ENCODE data around the gene RNF217. TPM values are rescaled to one million over a fixed set of nuclear protein-coding genes. Genes with fewer than 3 reads are reported as not detected.
"Not testable (repeated sequence)": the region's sequence is repeated elsewhere in the genome, so short reads cannot be mapped to it uniquely, and the experiment has no call there.

RNF217 gene
- total RNA-seq, 1 experiment from 2014 or later, result 4.4 TPM

- no peak for DNase-seq (ENCODE audit: low spot score)
These were observed 1.2 kb downstream of the RNF217 start for GRCh38 chr6:124963416-124963785.

DNA sequence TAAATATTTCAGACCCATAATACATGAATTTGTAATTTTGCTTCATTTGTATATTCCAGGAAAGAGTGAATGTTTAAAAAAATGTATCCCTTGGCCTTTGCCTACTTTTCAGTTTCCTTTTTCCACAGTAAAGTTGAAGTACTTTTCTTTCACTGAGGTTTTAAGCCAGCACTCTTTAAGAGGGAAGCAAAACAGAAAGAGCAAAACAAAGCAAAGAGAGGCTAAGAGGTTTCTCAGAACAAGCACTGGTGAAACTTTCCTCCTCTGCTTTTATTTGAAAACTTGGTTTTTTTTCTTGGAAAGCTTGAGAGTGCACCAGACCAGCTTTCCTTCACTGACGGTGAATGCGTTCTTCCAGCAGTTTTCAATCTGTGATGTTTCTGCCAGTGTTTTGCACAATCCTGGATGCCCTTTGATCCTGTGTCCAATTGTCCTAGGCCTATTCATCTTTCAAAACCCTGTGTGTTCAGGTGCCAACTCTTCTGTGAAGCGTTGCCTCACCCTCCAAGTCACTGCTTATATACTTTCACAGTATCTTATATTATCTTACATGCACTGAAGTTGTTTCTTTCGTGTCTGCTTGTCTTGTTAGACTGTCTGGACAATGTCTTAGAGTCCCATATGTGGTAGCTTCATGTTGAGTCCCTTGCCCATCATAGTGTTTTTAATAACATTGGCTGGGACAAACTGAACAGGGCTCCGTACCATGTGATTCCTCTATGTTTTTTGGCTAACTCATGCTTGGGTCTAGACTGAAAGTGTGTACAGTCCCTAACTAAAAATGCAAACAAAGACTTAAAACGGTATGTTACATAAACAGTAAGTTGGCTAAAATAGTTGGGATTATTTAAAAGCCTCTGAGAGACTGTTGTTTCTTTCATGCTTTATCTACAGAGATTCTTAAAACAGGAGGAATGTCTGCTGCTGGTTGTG, 1.9 kb downstream of the RNF217 start:
- no peak for DNase-seq (ENCODE audit: low spot score)

GRCh38 chr6:124964764-124965105, 2.5 kb downstream of the RNF217 start:
- no peak for DNase-seq (ENCODE audit: low spot score)

DNA sequence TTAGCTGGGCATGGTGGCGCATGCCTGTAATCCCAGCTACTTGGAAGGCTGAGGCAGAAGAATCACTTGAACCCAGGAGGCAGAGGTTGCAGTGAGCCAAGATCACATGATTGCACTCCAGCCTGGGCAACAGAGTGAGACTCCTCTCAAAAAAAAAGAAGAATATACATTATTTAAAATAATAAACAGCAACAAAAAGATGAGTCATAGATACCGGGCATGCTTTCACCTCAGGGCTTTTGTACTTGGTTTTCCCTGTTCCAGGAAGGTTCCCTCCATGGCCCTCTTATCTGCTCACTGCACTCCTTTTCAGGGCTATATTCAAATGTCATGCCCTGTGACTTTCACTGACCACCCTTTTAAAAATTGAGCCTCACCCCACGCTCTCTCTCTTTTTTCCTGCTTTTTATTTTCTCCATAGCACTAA, 3.2 kb downstream of the RNF217 start:
- DNase-seq (ENCODE audit: low spot score), result not testable (repeated sequence)

DNA sequence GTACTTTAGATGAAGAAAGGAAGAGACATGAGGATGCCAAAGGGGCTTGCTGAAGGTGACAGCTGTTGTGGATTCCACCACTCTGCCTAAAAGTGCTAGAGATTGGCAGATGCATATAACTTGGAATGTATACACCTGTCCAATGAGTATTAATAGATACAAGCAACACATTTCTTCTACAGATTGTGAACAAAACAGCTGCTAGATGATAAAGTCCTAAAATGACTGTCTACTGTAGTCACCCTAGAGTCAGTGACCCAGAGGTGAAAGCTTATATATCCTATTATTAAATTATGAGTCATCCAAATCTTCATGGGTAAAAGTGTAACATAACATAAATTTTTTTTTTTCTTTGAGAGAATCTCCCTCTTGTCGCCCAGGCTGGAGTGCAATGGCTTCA, 5.2 kb downstream of the RNF217 start:
- DNase-seq (ENCODE audit: low spot score), result no peak

DNA sequence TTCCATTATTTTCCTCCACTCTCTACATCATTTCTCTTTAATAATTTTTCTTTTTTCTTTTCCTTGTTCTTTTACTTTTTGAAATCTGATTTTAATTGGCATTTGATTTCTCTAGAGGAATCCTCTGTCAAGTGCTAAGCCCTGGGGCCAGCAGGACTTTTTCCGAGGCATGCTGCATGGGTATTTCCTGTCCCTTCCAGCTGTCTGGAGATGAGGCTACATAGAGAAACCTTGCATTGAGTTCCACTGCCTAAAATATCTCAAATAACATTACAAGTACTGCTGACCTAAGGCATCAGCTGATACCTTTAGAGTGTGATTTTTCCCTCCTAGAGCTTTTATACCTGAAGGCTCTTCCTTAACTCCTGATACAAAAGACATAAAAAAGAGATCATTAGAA, 6.2 kb downstream of the RNF217 start:
- DNase-seq (ENCODE audit: low spot score), result no peak

DNA sequence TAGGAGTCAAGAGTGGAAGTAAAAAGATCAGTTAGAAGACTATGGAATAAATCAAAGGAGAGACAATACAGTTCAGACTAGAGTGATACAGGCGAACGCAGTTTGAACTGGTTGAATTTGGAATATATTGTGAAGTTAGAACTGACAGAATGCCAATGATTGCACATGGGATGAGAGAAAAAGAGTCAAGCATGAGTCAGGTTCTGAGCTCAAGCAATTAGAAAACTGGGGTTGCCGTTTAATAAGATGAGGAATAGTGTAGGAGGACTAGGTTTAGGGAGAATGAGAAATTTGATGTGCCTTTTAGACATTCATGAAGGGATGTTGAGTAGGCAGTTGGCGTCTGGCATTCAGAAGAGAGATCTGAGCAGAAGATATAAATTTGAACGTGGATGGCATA, 8.0 kb downstream of the RNF217 start:
- DNase-seq (ENCODE audit: low spot score), result no peak

- DNase-seq (ENCODE audit: low spot score), result no peak
These were observed 8.5 kb downstream of the RNF217 start for GRCh38 chr6:124970763-124971162.

DNA sequence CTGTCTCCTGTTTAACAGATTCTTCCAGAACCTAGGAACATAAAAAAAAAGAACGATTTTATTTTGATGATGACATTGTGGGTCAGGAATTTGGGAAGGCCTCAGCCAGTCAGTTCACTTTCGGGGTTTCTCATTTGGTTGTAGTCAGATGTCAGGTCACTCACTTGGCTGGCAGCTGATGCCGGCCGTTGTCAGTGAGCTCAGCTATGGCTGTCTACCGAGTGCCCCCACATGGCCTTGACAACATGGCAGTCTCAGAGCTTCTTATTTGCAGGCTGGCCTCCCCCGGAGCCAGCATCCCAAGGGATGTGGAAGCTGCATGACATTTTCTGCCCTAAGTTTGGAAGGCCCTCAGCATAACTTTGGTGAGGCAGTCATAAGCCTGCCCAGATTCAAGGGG, 11.5 kb downstream of the RNF217 start:
- DNase-seq (ENCODE audit: low spot score), result no peak

GRCh38 chr6:124974771-124975377, 12.6 kb downstream of the RNF217 start:
- DNase-seq (ENCODE audit: low spot score), result no peak

DNA sequence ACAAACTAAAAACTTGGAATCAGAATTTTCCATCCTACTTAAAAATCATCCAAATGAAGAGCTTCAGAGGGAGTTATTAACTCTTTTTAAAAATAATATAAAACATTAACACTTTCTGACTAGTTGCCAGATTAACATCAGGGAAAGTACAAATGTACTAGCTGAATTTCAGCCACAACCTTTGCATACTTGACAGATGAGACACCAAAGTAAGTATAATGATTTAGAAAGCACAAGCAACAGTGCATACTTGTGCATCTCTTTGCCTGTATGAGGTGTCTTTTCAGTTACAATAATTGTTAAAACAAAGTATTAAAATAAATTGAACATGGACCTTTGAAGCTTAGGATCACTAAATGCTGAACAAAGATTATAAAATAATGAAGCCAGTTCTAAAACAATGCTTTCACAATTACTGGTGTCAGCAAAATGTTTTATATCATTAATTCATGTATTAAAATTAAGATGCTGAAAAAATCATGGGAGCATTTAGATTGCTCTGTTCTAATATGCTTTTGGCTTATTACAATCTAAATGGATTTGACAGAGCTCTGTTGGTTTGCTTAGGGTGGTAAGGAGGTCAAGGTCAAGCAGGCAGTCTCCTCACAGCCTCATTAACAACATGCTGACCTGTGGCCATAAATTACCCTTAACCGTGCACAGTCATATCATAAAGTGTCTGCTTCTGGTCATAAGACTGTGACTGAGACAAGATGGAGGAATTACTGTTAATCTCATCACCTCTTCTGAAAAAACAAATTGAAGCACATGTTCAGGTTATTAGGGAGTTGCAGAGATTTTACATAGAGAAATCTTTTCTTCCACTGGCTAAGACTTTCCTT, 15.1 kb downstream of the RNF217 start:
- DNase-seq (ENCODE audit: low spot score), result no peak

DNA sequence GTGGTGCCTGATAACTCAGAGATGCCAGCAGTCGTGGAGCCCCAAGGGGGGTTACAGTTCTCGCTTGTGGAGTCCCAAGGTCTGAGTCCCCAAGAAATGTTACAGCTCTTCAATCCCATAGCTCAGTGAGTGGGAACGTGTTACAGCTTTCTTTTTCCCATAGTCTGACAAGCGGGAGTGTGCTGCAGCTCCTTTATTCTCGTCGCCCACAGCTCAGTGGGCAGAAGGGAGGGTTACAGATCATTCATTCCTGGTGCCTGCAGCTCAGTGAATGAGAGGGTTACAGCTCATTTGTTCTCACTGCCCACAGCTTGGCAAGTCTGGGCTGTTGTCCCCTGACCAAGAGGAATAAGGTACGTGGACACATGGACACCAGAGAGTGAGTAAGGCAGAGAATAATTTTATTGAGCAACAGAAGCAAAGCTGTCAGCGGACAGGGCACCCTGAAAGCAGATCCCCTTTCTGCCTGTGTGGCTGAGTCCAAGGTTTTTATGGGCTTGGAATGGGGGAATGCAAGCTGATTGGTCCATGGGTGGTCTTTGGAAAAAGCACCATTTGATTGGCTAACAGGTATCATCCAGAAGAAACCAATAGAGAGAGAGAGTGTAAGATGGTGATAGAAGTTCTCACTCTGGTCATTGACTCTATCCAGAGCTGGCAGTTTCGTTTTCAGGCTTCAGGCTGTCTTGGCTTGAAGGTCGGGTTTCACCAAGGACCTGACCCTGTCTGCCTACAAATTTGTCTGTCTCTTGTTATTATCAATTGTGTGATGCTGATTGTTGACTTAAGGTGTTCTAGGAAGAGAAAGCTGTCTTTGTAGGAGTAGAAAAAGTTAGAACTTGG, 16.4 kb downstream of the RNF217 start:
- no peak for DNase-seq (ENCODE audit: low spot score)

- DNase-seq (ENCODE audit: low spot score), result no peak
These were observed 17.0 kb downstream of the RNF217 start for GRCh38 chr6:124979294-124979678.

DNA sequence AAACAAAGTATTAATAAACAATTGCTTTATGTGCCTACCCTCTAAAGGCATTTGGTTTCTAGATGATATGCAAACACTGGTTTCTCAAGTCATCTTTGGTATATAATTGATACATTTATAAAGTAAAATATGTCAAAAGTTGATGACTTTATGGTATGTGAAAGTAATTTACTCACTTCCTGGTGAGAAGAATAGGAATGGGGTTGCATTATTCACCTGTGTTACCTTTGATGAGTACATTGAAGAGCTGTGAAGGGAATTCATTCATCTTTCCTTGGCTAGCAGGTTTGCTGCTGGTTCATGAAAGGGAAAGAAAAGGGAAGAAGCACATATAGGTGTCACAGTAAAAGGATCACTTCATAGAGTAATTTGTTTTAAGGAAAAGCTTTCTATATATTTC, 20.4 kb downstream of the RNF217 start:
- no peak for DNase-seq (ENCODE audit: low spot score)

- no peak for DNase-seq (ENCODE audit: low spot score)
These were observed 21.3 kb downstream of the RNF217 start for GRCh38 chr6:124983383-124984083.

DNA sequence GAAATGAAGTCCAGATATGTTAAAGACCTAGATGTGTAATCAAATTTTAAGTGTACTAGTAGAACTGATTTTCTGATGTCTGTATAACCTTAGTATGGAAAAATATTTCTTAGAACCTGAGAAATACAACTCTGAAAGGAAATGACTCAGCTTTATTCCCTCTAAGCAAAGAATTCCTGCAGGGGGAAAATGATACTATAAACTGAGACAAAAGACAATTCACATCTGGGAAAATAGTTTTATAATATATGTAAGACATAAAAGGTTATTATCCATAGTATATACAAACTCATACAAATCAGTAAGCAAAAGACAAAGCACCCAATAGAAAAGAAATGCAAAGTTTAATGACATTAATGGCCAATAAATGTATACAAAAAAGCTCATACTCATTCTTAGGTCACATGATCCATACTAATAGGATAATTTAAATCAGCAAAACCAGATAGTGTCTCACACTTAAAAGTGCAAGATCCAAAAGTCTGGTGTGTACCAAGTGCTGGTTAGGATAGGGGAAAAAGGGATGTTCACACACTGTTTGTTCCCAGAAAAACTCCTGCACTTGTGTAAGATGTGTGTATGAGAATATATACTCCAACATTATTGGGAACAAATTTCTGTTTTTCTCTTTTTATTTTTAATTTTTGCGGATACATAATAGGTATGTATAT, 22.6 kb downstream of the RNF217 start:
- peak; percentile 49 for DNase-seq (ENCODE audit: low spot score)

DNA sequence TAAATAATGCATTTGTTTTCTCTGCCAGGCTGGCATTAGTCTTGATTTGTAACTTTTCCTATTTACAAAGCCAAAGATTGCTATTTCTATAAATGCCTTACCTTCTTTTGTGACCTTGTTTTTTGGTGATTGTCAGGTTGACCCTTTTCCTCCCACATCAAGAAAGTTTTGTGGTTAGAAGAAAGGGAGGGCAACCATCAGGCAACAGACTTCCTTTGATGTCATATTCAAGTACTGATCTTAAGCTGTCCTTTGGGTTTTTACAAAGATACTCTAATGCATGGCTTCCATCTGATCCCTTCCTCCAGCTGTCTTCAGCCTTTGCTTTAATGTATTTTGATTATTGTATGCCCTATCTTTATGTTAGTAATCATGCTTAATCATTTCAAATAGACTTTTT, 23.9 kb downstream of the RNF217 start:
- no peak for DNase-seq (ENCODE audit: low spot score)

DNA sequence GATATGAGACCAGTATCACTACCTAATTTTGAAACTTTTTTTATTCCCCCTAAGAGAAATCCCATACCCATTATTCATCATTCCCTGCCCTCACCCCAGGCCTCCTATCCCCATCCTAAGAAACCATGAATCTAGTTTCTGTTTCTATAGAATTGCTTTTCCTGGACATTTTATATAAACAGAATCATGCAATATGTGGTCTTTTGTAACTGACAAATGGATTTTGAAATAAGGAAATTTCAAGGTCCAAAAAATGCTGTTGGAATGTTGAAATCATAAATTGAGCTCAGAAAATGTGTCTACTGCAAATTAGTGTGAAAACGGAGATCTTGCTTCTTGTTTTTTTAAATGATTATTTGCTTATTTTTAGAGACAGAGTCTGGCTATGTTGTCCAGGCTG, 25.1 kb downstream of the RNF217 start:
- no peak for DNase-seq (ENCODE audit: low spot score)

DNA sequence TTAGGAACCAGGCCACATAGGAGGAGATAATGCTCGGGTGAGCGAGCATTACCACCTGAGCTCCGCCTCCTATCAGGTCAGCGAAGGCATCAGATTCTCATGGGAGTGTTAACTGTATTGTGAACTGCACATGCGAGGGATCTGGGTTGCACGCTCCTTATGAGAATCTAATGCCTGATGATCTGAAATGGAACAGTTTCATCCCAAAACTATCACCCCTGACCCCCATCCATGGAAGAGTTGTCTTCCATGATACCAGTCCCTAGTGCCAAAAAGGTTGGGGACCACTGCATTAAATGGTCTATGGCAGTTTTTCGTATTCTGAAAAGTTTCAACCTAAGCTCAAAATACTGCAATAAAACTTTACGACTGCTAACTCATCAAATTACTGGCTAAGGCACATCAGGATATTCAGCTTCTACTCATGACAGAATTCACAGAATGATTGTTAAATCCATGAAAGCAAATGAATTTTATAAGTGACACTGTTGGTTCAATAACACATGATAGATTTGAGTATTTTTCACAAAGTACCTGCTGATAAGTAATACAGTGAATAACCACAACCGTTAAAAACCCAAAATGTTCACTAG, 25.9 kb downstream of the RNF217 start:
- DNase-seq (ENCODE audit: low spot score), result no peak
